Measurements from ENCODE around the gene PROK1. TPM values are rescaled to one million over a fixed set of nuclear protein-coding genes. Genes with fewer than 3 reads are reported as not detected.

PROK1 gene
- total RNA-seq, 2 donors from 2014 or later: 1.0 to 5.1 TPM

DNA sequence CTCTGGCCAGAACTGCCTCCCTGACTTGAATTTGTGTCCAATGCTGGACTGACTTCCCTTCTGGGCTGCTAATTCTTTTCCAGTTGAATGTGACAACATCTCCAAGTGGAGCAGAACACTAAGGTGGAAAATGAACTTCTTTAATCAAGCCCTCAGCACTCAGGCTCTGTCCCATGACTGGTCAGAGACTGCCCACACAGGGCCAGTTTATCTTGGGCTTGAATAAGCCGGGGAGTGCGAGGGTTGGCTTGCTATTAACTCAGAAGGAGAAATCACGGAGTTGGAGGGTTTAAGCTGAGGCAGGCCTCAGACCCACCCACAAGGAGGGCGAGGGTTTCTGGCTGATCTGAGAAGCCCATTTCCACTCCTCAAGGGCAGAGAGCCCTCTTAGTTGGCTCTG lies 55.6 kb downstream of the PROK1 start:
- DNase-seq (ENCODE audit: low spot score): no peak
- no peaks in the 10 kb centered on the region for H3K36me3 ChIP-seq
- TF ChIP-seq, protein P1, sequence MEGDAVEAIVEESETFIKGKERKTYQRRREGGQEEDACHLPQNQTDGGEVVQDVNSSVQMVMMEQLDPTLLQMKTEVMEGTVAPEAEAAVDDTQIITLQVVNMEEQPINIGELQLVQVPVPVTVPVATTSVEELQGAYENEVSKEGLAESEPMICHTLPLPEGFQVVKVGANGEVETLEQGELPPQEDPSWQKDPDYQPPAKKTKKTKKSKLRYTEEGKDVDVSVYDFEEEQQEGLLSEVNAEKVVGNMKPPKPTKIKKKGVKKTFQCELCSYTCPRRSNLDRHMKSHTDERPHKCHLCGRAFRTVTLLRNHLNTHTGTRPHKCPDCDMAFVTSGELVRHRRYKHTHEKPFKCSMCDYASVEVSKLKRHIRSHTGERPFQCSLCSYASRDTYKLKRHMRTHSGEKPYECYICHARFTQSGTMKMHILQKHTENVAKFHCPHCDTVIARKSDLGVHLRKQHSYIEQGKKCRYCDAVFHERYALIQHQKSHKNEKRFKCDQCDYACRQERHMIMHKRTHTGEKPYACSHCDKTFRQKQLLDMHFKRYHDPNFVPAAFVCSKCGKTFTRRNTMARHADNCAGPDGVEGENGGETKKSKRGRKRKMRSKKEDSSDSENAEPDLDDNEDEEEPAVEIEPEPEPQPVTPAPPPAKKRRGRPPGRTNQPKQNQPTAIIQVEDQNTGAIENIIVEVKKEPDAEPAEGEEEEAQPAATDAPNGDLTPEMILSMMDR (IDR thresholded peaks at IDR 0.05): no peak

More for the DNA sequence above, 55.6 kb downstream of the PROK1 start:
- Histone ChIP-seq H3K27me3 (no peaks in the 10 kb centered on the region), H3K4me1 (no peaks in the 10 kb centered on the region), H3K9me3 (no peaks in the 10 kb centered on the region), H3K4me3 (no peak overlapping the region), H3K27ac (no peak overlapping the region)

Other genes with a start within 250 kb of the PROK1 start
- gene KCNC4, start 240.8 kb upstream of the PROK1 start, total RNA-seq: 1 to 10 TPM; 4.2 to 9.1 TPM
- gene RBM15, start 111.8 kb upstream of the PROK1 start, total RNA-seq: 10 to 100 TPM; 16.5 to 17.0 TPM
- gene SLC16A4, start 60.1 kb upstream of the PROK1 start, total RNA-seq: 1 to 10 TPM; 4.7 to 8.9 TPM
- 100 to 1,000 TPM; 142 to 177 TPM for gene LAMTOR5, start 43.5 kb upstream of the PROK1 start, total RNA-seq
- not detected for gene KCNA10, start 68.0 kb downstream of the PROK1 start, total RNA-seq
- under 1 TPM; 0.28 to 0.78 TPM for gene KCNA2, start 155.2 kb downstream of the PROK1 start, total RNA-seq
- 1 to 10 TPM; 1.5 to 1.9 TPM for gene KCNA3, start 223.8 kb downstream of the PROK1 start, total RNA-seq